C4-2B (cell line): ENCODE measurements around the gene SLC25A23.

Source experiments
- H3K27ac ChIP-seq: fragments of 450-650 bp; 2 replicates; pipeline ENCODE4 v1.5.1; 2017
- CTCF ChIP-seq: fragments of 450-650 bp; conservative IDR thresholded peaks from 2 replicates; pipeline ENCODE4 v1.5.1; 2017; ENCODE audit warnings: mild to moderate bottlenecking
- ZFX ChIP-seq: fragments of 450-650 bp; IDR thresholded peaks from 2 replicates; pipeline ENCODE4 v1.6.1; 2017

SLC25A23 gene

DNA sequence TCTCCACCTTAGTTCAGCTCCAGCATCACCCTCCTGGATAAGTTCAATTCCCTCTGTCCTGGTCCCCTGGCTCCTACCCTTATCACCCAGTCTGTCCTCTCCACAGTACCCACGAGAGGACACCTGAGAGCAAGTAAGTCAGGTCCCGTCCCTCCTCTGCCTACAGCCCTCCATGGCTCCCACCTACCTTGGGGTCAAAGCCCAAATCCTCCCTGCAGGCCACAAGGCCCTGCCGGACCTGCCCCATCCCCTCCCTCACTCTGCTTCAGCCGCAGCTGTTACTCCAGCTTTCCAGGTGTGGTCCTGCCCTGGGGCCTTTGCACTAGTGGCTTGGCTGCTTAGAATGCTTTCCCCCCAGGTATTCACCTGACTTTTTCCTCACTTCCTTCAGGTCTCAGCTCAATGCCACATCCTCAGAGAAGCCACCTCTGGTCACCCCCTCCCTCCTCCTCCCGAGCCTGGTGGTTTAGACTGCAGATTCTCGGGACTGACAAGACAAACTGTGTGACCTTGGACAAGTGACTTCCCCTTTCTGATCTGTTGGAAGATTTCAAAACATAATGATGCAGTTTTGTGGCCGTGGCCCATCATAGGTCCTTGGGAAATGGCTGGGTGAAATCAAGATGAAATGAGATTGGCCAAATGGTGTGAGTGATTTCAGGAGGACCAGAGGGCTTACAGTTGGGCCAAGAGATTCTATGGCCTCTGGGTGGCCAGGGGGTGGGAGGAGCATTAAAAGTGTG is 38.9 kb upstream of the SLC25A23 start:
- TF ChIP-seq ZFX (no peak), CTCF (no peak)
- no peak overlapping the region for H3K27ac ChIP-seq

DNA sequence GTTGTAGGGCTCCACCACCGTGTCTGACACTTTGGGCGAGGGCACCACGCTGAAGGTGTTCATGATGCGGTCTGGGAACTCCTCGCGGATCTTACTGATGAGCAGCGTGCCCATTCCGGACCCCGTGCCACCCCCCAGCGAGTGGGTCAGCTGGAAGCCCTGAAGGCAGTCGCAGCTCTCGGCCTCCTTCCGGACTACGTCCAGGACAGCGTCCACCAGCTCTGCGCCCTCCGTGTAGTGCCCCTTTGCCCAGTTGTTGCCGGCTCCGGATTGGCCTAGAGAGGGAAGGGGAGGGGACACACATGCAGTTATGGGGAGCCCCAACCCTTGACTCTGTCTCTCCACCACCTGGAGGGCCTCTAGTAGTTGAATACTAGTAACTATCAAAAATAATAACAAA is 36.4 kb upstream of the SLC25A23 start:
- H3K27ac ChIP-seq = no peak overlapping the region
- TF ChIP-seq ZFX (no peak), CTCF (no peak)

- no peak for TF ChIP-seq ZFX
- no peak overlapping the region for H3K27ac ChIP-seq
These were observed 34.9 kb upstream of the SLC25A23 start for GRCh38 chr19:6494438-6495036.

DNA sequence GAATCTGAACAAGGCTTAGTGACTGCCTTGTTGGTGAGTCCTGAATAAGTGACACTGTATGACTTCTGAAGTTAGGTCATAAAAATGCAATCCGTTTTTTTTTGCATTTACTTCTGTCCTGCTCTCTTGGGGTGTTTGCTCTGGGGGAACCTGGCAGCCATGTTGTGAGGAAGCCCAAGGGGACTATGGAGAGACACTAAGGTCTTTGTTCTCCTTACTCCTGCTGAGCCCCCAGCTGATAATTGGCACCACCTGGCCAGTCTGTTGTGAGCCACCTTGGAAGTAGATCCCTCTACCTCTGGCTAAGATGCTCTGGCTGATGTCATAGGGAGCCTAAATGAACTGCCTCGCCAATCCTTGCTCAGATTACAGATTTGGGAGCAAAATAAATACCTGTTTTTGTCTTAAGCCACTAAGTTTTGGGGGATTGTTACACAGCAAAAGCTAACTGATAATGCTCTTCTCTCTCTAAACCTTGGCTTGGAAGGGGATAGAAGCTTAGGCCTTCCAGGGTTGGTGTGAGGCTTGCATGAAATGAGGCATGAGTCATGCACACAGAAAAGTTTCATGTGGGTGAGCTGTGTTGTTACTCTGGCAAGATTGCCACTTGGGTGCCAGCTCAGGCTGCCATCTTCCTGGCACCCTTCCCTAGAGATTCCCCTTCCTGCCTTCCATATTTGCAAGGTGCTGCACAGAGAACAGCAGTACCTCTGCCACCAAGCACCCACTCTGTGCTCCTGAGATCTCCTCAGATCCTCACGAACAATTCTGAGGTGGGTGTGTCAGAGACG is 32.4 kb upstream of the SLC25A23 start:
- no peak overlapping the region for H3K27ac ChIP-seq
- TF ChIP-seq ZFX (no peak), CTCF (no peak)

GRCh38 chr19:6490134-6490533 is 30.5 kb upstream of the SLC25A23 start:
- TF ChIP-seq ZFX (no peak), CTCF (no peak)
- no peak overlapping the region for H3K27ac ChIP-seq

- no peak overlapping the region for H3K27ac ChIP-seq
- TF ChIP-seq ZFX (no peak), CTCF (no peak)
These were observed 29.9 kb upstream of the SLC25A23 start for GRCh38 chr19:6489278-6490061.

GRCh38 chr19:6484831-6485230 is 25.2 kb upstream of the SLC25A23 start:
- H3K27ac ChIP-seq = no peak overlapping the region
- TF ChIP-seq CTCF (no peak), ZFX (no peak)
